GM12874 (cell line): ENCODE measurements around the gene STK32B.

Experiments
- TF ChIP-seq, protein P1 (sequence below): IDR thresholded peaks from 2 replicates; pipeline ENCODE4 v1.5.1; 2011; ENCODE audit warnings: low read depth, mild to moderate bottlenecking, control low read depth, low read length, moderate library complexity; ENCODE audit not compliant: insufficient read depth

STK32B gene

DNA sequence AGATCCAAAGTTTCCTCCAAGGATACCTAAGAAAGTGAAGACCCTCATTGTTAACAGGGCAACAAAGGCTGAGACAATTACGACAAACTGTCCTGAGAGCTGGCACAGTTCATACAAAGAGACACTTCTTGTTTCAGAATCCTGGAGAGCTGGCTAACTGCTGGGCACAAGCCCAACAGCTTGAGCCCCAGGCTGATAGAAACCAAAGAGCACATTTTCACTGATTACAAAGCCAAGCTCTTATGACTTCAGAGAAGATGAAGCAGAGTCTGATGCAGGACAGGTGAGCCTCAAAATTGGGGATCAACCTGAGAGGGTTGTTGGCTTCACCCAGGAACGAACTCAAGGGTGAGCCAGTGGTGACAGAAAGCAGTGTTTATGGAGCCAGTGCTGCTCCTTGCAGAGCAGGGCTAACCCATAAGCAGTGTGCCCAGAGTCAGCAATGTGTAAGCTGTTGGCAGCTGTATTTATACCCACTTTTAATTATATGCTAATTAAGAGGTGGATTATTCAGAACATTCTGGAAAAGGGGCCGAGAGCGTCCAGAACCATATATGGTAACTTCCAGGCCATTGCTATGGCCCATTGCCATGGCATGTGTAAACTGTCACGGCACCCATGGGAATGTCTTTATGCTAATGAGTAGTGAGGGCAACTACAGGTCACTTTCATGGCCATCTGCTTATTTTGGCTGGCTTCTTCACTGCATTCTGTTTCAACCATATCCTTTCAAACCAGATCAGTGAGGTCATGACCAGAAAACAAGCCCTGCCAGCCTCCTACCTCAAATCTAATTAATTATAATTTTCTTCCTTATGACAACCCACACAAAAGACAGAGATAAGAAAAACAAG lies 473.4 kb downstream of the STK32B start:
- TF ChIP-seq, protein P1, sequence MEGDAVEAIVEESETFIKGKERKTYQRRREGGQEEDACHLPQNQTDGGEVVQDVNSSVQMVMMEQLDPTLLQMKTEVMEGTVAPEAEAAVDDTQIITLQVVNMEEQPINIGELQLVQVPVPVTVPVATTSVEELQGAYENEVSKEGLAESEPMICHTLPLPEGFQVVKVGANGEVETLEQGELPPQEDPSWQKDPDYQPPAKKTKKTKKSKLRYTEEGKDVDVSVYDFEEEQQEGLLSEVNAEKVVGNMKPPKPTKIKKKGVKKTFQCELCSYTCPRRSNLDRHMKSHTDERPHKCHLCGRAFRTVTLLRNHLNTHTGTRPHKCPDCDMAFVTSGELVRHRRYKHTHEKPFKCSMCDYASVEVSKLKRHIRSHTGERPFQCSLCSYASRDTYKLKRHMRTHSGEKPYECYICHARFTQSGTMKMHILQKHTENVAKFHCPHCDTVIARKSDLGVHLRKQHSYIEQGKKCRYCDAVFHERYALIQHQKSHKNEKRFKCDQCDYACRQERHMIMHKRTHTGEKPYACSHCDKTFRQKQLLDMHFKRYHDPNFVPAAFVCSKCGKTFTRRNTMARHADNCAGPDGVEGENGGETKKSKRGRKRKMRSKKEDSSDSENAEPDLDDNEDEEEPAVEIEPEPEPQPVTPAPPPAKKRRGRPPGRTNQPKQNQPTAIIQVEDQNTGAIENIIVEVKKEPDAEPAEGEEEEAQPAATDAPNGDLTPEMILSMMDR, result no peak

DNA sequence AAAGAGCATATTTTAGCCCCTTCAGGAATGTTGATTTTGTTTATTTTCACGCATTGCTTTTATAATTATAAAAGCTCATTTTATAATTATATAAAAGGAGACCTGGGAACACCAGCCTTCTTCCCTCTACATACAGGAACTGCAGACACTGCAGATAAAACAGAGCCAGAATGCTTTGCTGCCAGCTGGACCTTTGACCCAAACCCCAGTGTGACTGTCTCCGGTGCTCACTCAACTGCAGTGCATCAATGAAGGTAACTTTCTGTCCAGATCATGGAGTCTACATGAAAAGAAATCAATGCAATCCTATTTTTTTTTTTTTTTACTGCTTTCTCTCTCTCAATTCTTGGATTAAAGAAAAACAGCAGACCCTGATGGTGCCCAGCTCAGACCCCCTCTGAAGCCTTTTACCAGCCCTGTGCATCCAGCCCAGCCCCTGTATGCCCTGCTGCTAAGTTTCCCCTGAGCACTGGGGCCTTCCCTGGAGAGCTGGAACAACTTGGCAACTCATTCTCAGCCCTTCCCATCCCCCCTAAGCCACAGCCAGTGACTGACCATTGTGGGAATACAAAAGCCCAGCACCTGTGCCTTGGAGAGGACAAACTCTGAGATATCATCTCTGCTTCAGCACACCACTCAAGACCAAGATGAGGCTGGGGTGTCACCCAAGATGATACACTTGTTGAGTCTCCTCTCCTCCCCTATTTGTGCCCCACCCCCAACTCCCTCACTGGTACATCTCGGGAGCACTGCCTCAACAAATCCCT lies 475.0 kb downstream of the STK32B start:
- TF ChIP-seq, protein P1, result no peak

DNA sequence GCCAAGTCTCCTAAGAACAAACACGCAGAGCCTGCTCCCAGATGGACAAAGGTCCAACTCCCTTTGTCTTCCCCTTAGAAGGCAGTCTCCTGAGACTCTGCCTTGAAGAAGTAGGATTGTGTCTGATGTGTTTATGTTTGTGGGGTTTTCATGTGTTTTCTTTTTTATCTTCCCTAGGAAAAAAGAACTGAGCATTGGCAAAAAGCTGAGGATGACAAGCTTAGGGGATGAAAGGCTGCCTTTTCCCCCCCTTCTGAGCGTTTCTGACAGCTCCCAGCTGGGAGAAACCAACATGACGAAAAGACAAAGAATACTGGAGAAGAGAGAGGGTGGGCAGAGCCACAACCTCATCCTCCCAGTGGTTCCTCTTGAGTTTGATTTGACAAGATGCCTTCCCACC lies 475.9 kb downstream of the STK32B start:
- TF ChIP-seq, protein P1, result no peak

DNA sequence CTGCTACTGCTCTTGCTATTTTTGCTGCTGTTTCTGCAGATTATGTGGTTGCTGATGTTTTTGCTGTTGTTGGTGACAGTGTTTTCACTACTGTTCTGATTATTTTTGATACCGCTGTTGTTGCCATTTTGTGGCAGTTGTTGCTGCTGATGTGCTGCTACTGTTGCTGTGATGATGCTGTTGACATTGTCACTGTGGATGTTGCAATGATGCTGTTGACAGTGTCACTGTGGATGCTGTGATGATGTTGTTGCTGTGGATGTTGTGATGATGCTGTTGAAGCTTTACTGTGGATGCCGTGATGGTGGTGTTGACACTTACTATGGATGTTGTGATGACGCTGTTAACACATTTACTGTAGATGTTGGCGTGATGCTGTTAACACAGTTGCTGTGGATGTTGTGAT lies 476.8 kb downstream of the STK32B start:
- TF ChIP-seq, protein P1, result no peak

DNA sequence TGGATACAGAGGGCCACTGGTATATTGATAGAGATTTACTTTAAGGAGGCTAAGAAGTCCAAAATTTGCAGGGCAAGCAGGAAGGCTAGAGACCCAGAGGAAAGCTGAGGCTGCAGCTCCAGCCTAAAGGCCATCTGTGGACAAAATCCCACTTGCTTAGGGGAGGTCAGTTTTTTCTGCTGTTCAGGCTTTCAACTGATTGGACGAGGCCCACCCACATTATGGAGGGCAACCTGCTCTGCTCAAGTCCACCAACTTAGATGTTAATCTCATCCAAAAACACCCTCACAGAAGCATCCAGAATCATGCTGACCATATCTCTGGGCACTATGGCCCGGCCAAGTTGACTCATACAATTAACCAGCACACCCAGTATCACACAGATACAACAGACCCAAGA lies 480.8 kb downstream of the STK32B start:
- TF ChIP-seq, protein P1, result no peak

DNA sequence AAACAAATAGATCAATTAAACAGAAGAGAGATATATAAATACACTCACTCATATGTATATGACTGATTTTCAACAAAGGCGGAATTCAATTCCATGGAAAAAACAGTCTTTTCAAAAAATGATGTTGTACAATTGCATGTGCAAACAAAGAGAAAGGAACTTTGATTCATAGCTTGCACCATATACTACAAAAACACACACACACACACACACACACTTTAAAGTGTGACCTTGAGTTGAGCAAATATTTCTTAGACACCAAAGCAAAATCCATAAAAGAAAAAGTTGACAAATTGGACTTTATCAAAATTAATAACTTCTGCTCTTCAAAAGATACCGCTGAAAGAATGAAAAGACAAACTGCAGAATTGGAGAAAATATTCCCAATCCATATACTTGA lies 488.3 kb downstream of the STK32B start:
- TF ChIP-seq, protein P1, result no peak

DNA sequence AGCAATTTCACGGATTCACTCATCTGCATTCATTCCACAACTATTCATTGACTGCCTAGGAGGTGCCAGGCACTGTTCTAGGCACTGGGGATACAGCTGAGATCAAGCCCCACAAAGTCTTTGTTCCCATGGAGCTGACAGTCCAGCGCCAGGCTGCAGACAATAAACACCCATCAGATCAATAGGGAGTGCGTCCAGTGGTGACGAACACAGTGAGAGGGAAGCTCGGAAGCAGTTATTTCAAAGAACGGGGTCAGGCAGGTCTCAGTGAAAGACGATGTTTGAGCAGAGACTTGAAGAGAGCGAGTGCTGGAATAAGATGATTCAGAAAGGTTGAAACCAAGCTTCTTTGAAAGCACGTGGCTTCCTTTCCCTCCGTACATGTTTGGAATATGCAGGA lies 489.9 kb downstream of the STK32B start:
- TF ChIP-seq, protein P1, result no peak
